ENCODE measurements around the gene DR1. TPM values are rescaled to one million over a fixed set of nuclear protein-coding genes. Genes with fewer than 3 reads are reported as not detected.

The DR1 gene
- total RNA-seq, 6 experiments from 2014 or later, result 15.7 to 26.7 (median 17.7) TPM

- H3K36me3 ChIP-seq, result no peaks in the 10 kb centered on the region
- no peaks in the 10 kb centered on the region for H3K27me3 ChIP-seq
- no peak overlapping the region for H3K27ac ChIP-seq
- H3K9me3 ChIP-seq, result no peaks in the 10 kb centered on the region
- H3K4me1 ChIP-seq, result no peaks in the 10 kb centered on the region
- 4% methylated on average over 2 of the region's 2 CpGs for WGBS (ENCODE audit: insufficient coverage, low coverage, low lambda C conversion rate, missing lambda C conversion rate)
- TF ChIP-seq CTCF (IDR thresholded peaks at IDR 0.05) (peak; percentile 90 to 94 (median 91)), POLR2A (IDR thresholded peaks at IDR 0.05) (no peak)
- H3K4me3 ChIP-seq, result no peak overlapping the region
- ATAC-seq (peak; percentile 88 to 93 (median 88)), DNase-seq (no peak)
- intact Hi-C loops (cut with DNase I), result no loop called here
These were observed 41.0 kb upstream of the DR1 start for GRCh38 chr1:93304716-93305138.

GRCh38 chr1:93306920-93307319 lies 38.8 kb upstream of the DR1 start:
- Histone ChIP-seq H3K4me3 (no peak overlapping the region), H3K27me3 (no peaks in the 10 kb centered on the region), H3K9me3 (no peaks in the 10 kb centered on the region), H3K27ac (no peak overlapping the region), H3K36me3 (no peaks in the 10 kb centered on the region), H3K4me1 (no peaks in the 10 kb centered on the region)
- intact Hi-C loops (cut with DNase I), result no loop called here
- DNase-seq (no peak), ATAC-seq (peak; percentile 40 to 90 (median 53))
- TF ChIP-seq CTCF (IDR thresholded peaks at IDR 0.05) (no peak), POLR2A (IDR thresholded peaks at IDR 0.05) (no peak)

- no peak for ATAC-seq
- Histone ChIP-seq H3K4me3 (no peak overlapping the region), H3K36me3 (no peaks in the 10 kb centered on the region), H3K9me3 (no peaks in the 10 kb centered on the region), H3K27me3 (no peaks in the 10 kb centered on the region), H3K4me1 (no peaks in the 10 kb centered on the region), H3K27ac (no peak overlapping the region)
- intact Hi-C loops (cut with DNase I), result no loop called here
- no peak for DNase-seq
- WGBS (ENCODE audit: insufficient coverage, low coverage, low lambda C conversion rate, missing lambda C conversion rate), result 61% methylated on average over 3 of the region's 4 CpGs
- TF ChIP-seq POLR2A (IDR thresholded peaks at IDR 0.05), result no peak
- TF ChIP-seq CTCF (IDR thresholded peaks at IDR 0.05), result no peak
These were observed 32.7 kb upstream of the DR1 start for GRCh38 chr1:93313026-93313425.

- Histone ChIP-seq H3K4me1 (no peaks in the 10 kb centered on the region), H3K36me3 (no peaks in the 10 kb centered on the region), H3K9me3 (no peaks in the 10 kb centered on the region), H3K27me3 (no peaks in the 10 kb centered on the region), H3K27ac (no peak overlapping the region), H3K4me3 (no peak overlapping the region)
- no peak for TF ChIP-seq CTCF (IDR thresholded peaks at IDR 0.05)
- TF ChIP-seq POLR2A (IDR thresholded peaks at IDR 0.05), result no peak
- DNase-seq, result no peak
- intact Hi-C loops (cut with DNase I), result no loop called here
- WGBS (ENCODE audit: insufficient coverage, low coverage, low lambda C conversion rate, missing lambda C conversion rate), result 38% methylated on average over 2 of the region's 2 CpGs
- ATAC-seq, result peak; percentile 19 to 61 (median 45)
These were observed 28.5 kb upstream of the DR1 start for GRCh38 chr1:93317207-93317606.

- H3K27ac ChIP-seq, result no peak overlapping the region
- no peaks in the 10 kb centered on the region for H3K4me1 ChIP-seq
- ATAC-seq (no peak), DNase-seq (no peak)
- no peaks in the 10 kb centered on the region for H3K27me3 ChIP-seq
- intact Hi-C loops (cut with DNase I), result no loop called here
- no peak overlapping the region for H3K4me3 ChIP-seq
- H3K9me3 ChIP-seq, result no peaks in the 10 kb centered on the region
- TF ChIP-seq CTCF (IDR thresholded peaks at IDR 0.05), result no peak
- TF ChIP-seq POLR2A (IDR thresholded peaks at IDR 0.05), result no peak
- peaks cover 0 to 2% (median 0%) of the 10 kb centered on the region in 4 donors for H3K36me3 ChIP-seq
- WGBS (ENCODE audit: insufficient coverage, low coverage, low lambda C conversion rate, missing lambda C conversion rate), result 93% methylated on average over 2 of the region's 2 CpGs
These were observed 27.8 kb upstream of the DR1 start for GRCh38 chr1:93317943-93318342.

All from right lobe of liver (tissue), 6 donors.